ENCODE measurements around the gene SMURF1.

- no peak for TF ChIP-seq CTCF (IDR thresholded peaks at IDR 0.05)
- no peak for TF ChIP-seq POLR2A (IDR thresholded peaks at IDR 0.05)
Observed at GRCh38 chr7:99120501-99120900, 23.4 kb downstream of the SMURF1 start.

Measured in body of pancreas (tissue), 4 donors.